Muscle of back (tissue), 11 donors: ENCODE results near the gene ANKRD13B. TPM values are rescaled to one million over a fixed set of nuclear protein-coding genes. Genes with fewer than 3 reads are reported as not detected.
A peak's percentile ranks its signal among the peaks of the same experiment; 100 is the strongest.

Experiments
- DNase-seq, 3 donors: peaks; one replicate each; pipeline versions ENCODE4 v3.0.0 to v3.0.0-alpha.2; 2013
- polyA plus RNA-seq, 10 donors: library from polyadenylated mRNA; unstranded; fragments of 120-200 nt; gene quantifications; one replicate each; pipeline ENCODE4 v1.2.1, GENCODE V29; 2013; ENCODE audit not compliant: insufficient read length in 10 of 10

ANKRD13B gene
- polyA plus RNA-seq, 10 donors = 8.2 to 15.8 (median 11.8) TPM

- DNase-seq = no peak
Observed at GRCh38 chr17:29581583-29582253, 11.2 kb upstream of the ANKRD13B start.

- DNase-seq = no peak
Observed at GRCh38 chr17:29582254-29582765, 10.6 kb upstream of the ANKRD13B start.

- no peak for DNase-seq
Observed at GRCh38 chr17:29582772-29583171, 10.2 kb upstream of the ANKRD13B start.

- no peak for DNase-seq
Observed at GRCh38 chr17:29583324-29584248, 9.3 kb upstream of the ANKRD13B start.

GRCh38 chr17:29584452-29585079 lies 8.4 kb upstream of the ANKRD13B start:
- no peak for DNase-seq

- no peak for DNase-seq
Observed at GRCh38 chr17:29585080-29585751, 7.7 kb upstream of the ANKRD13B start.

GRCh38 chr17:29586676-29587469 lies 6.1 kb upstream of the ANKRD13B start:
- DNase-seq = no peak

GRCh38 chr17:29587591-29587990 lies 5.3 kb upstream of the ANKRD13B start:
- DNase-seq = no peak

GRCh38 chr17:29588017-29588561 lies 4.8 kb upstream of the ANKRD13B start:
- no peak for DNase-seq

GRCh38 chr17:29588562-29589411 lies 4.1 kb upstream of the ANKRD13B start:
- DNase-seq = peak in 1 of 3 donors; percentile 67

- DNase-seq = peak; percentile 89 to 95 (median 91)
Observed at GRCh38 chr17:29589524-29590410, 3.2 kb upstream of the ANKRD13B start, which contains the start of gene GIT1. Gene GIT1, minus strand, starts transcription at chr17:29589648. Its CDS starts 270 bp downstream, at chr17:29589378.

GRCh38 chr17:29590411-29591145 lies 2.4 kb upstream of the ANKRD13B start:
- DNase-seq = no peak

GRCh38 chr17:29591146-29591736 lies 1.7 kb upstream of the ANKRD13B start:
- peak in 2 of 3 donors; percentile 77 to 82 for DNase-seq

- peak; percentile 81 to 95 (median 89) for DNase-seq
Observed at GRCh38 chr17:29591737-29592608, 959 bp upstream of the ANKRD13B start.

- DNase-seq = no peak
Observed at GRCh38 chr17:29593591-29594518, 923 bp downstream of the ANKRD13B start.
